ENCODE data around the gene GP1BB.

GP1BB gene

DNA sequence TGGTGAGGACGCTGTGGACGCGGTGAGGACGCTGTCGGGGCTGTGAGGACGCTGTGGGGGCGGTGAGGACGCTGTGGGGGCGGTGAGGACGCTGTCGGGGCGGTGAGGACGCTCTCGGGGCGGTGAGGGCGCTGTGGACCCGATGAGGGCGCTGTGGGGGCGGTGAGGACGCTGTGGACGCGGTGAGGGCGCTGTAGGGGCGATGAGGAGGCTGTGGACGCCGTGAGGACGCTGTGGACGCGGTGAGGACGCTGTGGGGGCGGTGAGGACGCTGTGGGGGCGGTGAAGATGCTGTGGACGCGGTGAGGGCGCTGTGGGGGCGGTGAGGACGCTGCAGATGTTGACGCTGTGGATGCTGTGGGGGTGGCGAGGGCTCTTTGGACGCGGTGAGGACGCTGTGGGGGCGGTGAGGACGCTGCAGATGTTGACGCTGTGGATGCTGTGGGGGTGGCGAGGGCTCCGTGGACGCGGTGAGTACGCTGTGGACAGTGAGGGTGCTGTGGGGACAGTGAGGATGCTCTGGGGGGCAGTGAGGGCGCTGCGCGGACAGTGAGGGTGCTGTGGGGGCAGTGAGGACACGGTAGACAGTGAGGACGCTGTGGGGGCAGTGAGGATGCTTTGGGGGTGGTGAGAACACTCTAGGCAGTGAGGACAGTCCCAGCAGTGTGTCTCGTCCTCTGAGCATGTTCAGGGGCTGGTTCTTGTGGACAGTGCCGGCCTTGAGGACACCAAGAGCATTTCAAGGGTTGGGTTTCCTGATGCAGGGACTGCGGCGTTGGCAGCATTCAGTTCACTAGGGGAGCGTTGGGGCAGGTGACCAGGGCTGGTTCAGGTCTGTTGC, 4.2 kb downstream of the GP1BB start:
- DNase-seq: no peak

DNA sequence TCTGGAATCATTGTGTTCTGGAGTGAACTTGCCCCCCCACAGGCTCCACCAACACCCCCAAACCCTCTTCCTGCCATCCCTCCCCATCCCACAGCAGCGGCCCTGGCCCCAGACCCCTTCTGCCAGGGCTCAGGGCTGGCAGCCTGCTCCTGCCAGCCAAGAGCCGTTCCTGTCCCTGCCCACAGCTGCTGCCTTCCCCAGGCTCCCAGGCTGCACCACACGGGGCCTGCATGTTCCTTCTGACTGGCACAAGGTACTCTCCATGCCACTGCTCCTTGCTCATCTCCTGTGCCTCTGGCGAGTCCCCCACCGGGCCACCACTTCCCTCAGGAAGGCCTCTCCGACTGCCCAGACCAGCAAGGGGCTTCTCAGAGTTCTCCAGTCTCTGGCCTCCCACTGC, 4.9 kb downstream of the GP1BB start:
- no peak for DNase-seq

DNA sequence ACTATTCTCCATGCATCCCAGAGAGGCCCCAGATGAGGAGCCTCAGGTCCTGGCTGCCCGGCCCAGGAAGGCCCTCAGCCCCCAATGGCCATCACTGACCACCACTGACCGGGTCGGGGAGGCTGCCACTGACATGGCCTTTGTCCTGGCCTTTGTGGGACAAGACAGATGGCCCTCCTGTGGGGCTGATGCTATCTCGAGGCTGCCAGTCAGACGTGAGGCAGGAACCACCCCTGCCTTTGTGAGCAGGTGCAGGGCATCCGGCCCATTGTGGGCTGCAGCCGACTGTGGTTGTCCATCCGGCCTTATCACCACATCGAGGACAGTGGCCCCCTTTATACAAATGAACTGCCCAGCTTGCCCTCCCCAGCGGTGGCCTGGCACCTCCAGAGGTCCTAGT, 5.5 kb downstream of the GP1BB start:
- DNase-seq: no peak

GRCh38 chr22:19729507-19729906, 6.2 kb downstream of the GP1BB start:
- DNase-seq: no peak

DNA sequence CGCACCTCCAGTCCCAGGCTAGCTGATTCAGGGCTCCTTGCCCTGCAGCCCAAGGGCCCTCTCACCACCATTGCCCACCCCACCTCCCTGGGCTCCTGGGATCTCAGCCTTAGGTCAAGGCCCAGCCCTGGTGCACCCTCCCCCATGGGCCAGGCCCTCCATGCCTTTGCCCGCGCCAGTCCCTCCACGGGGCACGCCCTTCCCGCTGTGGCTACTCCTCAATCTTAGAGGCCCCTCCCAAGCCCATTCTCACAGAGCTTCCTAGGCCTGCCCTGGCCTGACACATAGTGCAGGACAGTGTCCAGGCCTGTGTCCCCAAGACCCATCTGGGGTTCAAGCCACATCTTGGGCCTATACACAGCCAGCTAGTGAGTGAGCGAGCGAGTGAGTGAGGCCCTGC, 6.9 kb downstream of the GP1BB start:
- DNase-seq: no peak

GRCh38 chr22:19730655-19731360, 7.5 kb downstream of the GP1BB start:
- no peak for DNase-seq

DNA sequence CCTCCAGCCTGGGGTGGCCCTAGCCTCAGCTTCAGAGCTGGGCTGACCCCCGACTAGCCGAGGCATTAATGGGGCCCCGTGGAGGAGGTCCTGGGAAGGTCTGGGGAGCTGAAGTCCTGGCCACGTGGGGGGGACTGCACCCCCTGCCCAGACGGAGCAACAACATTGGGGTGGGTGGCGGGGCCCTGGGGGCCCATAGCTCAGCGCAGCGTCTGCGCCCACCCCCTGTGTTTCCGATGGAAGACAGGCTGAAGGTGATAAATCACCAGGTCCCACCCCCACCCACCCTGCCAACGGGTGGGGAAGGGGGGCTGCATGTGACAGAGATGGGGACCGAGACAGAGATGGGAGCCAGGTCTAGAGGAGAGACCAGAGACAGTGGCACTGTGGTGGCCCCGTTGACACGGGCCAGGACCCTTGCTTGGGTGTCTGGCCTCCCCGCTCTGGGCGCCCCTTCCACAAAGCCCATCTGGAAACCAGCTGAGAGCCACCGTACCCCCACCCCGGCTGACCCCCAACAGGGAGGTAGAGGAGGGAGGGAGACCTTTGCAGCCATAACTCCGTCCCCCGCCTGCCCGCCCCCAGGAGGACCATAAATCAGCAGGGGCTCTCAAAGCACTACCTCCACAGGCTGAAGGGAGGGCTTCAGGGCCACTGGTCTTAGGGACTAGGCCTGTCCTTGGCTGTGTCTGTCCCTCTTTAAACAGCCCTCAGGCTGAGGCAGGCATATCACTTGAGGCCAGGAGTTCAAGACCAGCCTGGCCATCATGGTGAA, 8.2 kb downstream of the GP1BB start:
- no peak for DNase-seq

DNA sequence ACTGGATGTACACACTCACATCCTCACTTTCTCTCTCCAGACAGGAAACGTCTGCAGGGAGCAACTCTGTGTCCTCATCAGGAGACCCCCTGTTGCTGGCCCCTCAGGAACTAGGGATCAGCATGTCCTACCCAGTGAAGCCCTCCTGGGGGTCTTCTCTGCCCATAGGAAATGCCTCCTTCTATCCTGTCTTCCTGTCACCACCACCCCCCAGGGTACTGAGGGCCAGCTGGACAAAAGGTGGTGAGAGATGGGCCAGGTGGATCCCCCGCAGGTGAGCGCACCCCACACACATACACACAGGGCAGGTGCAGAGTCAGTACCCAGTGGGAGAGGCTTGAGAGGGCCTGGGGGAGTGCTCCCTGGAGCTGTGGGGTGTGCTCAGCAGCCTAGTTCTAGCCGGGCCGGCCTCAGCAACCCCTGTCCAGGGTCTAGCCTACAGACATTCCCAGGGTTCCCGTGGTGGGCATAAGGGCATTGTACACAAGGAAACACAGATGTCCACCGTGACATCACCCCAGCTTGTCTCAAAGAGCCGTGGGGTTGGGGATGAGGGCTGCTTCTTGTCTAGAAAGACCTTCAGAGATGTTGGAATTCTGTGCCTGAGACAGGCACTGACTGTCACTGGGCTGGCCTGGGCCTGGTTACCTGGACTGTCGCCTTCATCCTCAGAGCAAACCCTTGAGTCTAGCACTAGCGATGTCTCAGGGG, 9.2 kb downstream of the GP1BB start:
- DNase-seq: no peak

DNA sequence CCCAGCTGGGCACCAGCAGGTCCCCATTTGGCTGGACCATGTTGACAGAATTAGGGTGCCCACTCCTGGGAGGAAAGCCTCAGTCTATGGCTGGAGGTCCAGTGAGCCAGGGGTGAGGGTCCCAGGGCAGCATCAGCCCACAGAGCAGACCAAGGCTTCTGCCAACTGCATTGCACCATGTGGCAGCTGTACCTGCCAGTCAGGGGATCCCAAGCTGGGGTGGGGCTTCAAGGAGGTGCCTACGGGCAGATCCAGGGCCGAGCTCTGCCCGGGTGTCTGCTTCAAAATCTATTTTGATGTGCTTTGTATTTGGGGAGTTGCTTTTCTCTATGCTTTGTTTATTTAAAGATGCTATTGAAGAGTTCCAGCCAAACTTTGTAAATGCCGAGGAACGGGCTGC, 10.4 kb downstream of the GP1BB start:
- no peak for DNase-seq

DNA sequence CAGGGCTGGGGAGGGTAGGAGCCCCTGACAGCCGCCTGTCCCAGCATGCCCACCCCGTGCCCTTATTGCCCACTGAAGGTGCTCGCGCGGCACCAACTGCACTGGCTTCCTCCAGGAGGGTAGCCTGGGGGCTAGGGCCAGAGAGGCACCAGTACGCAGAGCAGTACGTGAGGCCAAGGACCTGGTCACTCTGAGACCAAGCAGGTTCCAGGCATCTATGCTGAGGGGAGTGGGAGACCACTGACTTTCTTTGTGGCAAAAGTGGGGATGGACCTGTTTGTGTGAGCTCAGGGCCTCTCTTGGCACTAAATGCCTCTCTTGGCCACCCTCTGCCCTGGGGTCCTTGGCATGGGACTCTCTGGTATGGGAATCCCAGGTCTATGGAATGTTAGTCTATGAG, 10.8 kb downstream of the GP1BB start:
- DNase-seq: no peak

DNA sequence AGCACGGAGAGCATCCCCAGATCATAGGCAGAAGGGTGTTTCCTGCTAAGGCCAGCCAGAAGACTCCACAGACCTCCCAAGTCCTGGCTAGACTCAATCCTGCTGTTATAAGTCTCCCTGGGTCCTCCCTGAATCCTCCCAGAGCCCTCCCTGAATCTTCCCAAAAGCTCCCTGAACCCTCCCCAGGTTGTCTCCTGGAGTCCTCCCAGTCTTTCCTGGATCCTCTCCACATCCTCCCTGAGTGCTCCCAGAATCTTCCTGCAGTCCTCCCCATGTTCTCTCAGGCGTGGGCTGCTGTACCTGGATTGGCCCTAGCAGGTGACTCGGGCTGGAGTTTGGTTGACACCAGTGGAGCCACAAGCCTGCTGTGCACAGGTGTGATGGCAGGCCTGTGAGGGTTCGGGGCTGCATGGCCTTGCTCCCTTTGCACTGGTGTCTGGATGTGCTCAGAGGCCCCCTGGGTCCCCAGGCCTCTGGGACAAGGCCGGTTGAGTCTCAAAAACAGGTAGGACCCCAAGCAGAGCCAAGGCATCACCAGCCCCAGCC, 11.6 kb downstream of the GP1BB start:
- no peak for DNase-seq

GRCh38 chr22:19735665-19736510, 12.5 kb downstream of the GP1BB start:
- DNase-seq: no peak

- DNase-seq: no peak
Observed at GRCh38 chr22:19737846-19738663, 14.7 kb downstream of the GP1BB start.

GRCh38 chr22:19738664-19739447, 15.5 kb downstream of the GP1BB start:
- no peak for DNase-seq

- DNase-seq: no peak
Observed at GRCh38 chr22:19739448-19739895, 16.1 kb downstream of the GP1BB start.

DNA sequence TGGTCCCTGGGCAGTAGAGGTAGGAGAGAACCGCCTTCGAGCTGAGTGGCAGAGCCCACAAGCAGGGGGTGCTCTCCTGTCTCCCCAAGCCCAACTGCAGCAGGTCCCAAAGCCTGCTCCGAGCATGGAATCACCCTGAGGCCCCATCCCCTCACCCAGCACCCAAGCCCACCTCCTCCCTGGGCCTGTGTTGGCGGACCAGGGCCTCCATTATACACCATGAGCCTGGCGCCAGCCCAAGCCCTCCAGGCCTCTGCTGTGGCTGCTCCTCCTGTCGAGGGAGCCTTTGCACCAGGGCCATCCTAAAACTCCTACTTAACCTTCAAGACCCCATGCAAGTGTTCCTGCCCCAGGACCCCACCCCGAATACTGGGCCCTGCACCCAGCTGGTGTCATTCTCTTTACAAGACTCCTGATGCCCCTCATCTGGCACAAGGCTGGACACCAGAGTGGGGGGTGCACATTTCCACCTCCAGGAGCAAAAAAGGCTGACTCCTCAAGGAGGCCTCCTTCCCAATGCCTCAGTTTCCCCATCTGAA, 16.6 kb downstream of the GP1BB start:
- no peak for DNase-seq

GRCh38 chr22:19740586-19740985, 17.2 kb downstream of the GP1BB start:
- no peak for DNase-seq

DNA sequence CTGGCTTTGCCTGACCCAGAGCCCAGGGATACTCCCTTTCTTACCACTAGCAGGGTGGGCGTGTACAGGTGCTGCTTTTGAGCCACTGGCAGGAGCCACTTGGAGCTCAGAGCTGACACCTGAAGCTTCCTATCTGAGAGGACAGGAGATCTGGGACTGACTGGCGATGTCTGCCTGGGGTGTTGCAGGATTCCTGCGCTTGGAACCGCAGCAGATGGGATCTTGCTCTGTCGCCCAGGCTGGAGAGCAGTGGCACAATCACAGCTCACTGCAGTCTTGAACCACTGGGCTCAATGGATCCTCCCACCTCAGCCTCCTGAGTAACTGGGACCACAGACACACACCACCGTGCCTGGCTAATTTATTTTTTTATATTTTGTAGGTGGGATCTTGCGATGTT, 17.7 kb downstream of the GP1BB start:
- DNase-seq: no peak

Measured in NCI-H524 treated with DMSO at 0.1 percent for 48 hours (cell line).